IPS DF 6.9 (cell line): ENCODE measurements around the gene NEK2.
"Not testable (repeated sequence)": the region's sequence is repeated elsewhere in the genome, so short reads cannot be mapped to it uniquely, and the experiment has no call there.

Source experiments
- DNase-seq: peaks from one replicate; pipeline ENCODE4 v3.0.0-alpha.2; 2013; ENCODE audit warnings: low read depth, low spot score
- H3K27ac ChIP-seq: one replicate; pipeline ENCODE4 v1.5.1; 2013; ENCODE audit warnings: low read length, control low read depth
- H3K27me3 ChIP-seq: 2 replicates; pipeline ENCODE4 v1.6.1; 2013; ENCODE audit warnings: mild to moderate bottlenecking, low read length; ENCODE audit not compliant: control insufficient read depth, insufficient read depth
- H3K36me3 ChIP-seq: 2 replicates; pipeline ENCODE4 v1.6.1; 2013; ENCODE audit warnings: low read length; ENCODE audit not compliant: control insufficient read depth, insufficient read depth
- H3K4me1 ChIP-seq: 2 replicates; pipeline ENCODE4 v1.6.1; 2013; ENCODE audit warnings: low read length; ENCODE audit not compliant: control insufficient read depth, insufficient read depth
- H3K4me3 ChIP-seq: 2 replicates; pipeline ENCODE4 v1.5.1; 2013; ENCODE audit warnings: mild to moderate bottlenecking, low read length
- H3K9me3 ChIP-seq: 2 replicates; pipeline ENCODE4 v1.6.1; 2013; ENCODE audit warnings: low read length, inconsistent platforms; ENCODE audit not compliant: control insufficient read depth, insufficient read depth
- WGBS: extraction: QIAGEN DNeasy Blood & Tissue Kit; methylation state at CpG from one replicate; pipeline ENCODE4 v1.1.7; 2013; ENCODE audit warnings: mixed read lengths, missing lambda C conversion rate; ENCODE audit not compliant: insufficient read length, insufficient coverage; 5-methylcytosine and 5-hydroxymethylcytosine counted together

Gene NEK2

GRCh38 chr1:211640301-211640630 is 35.2 kb downstream of the NEK2 start:
- Histone ChIP-seq H3K27me3 (no peaks in the 10 kb centered on the region), H3K27ac (no peak overlapping the region), H3K4me1 (no peaks in the 10 kb centered on the region), H3K9me3 (no peaks in the 10 kb centered on the region), H3K4me3 (no peak overlapping the region), H3K36me3 (no peaks in the 10 kb centered on the region)
- no CpG with 5 or more reads among the region's 1 CpG for WGBS
- no peak for DNase-seq

- no peak for DNase-seq
- Histone ChIP-seq H3K36me3 (no peaks in the 10 kb centered on the region), H3K27ac (no peak overlapping the region), H3K4me1 (no peaks in the 10 kb centered on the region), H3K27me3 (no peaks in the 10 kb centered on the region), H3K9me3 (no peaks in the 10 kb centered on the region), H3K4me3 (no peak overlapping the region)
- no CpG with 5 or more reads among the region's 13 CpGs for WGBS
Measured at GRCh38 chr1:211639475-211640300, 35.7 kb downstream of the NEK2 start.

GRCh38 chr1:211638689-211639101 is 36.7 kb downstream of the NEK2 start:
- Histone ChIP-seq H3K4me1 (no peaks in the 10 kb centered on the region), H3K9me3 (no peaks in the 10 kb centered on the region), H3K27ac (no peak overlapping the region), H3K36me3 (no peaks in the 10 kb centered on the region), H3K4me3 (no peak overlapping the region), H3K27me3 (no peaks in the 10 kb centered on the region)
- WGBS = no CpG with 5 or more reads among the region's 5 CpGs
- DNase-seq = no peak

GRCh38 chr1:211638246-211638645 is 37.2 kb downstream of the NEK2 start:
- H3K36me3 ChIP-seq = no peaks in the 10 kb centered on the region
- H3K4me3 ChIP-seq = no peak overlapping the region
- no peaks in the 10 kb centered on the region for H3K4me1 ChIP-seq
- no peaks in the 10 kb centered on the region for H3K9me3 ChIP-seq
- no CpG with 5 or more reads among the region's 5 CpGs for WGBS
- no peak overlapping the region for H3K27ac ChIP-seq
- no peaks in the 10 kb centered on the region for H3K27me3 ChIP-seq
- DNase-seq = no peak

GRCh38 chr1:211637066-211637465 is 38.4 kb downstream of the NEK2 start:
- no peak for DNase-seq
- Histone ChIP-seq H3K27me3 (no peaks in the 10 kb centered on the region), H3K36me3 (no peaks in the 10 kb centered on the region), H3K4me1 (no peaks in the 10 kb centered on the region), H3K4me3 (no peak overlapping the region), H3K27ac (no peak overlapping the region), H3K9me3 (no peaks in the 10 kb centered on the region)
- WGBS = no CpG with 5 or more reads among the region's 3 CpGs

- H3K4me3 ChIP-seq, H3K9me3 ChIP-seq, H3K27me3 ChIP-seq, H3K27ac ChIP-seq, DNase-seq, H3K4me1 ChIP-seq, H3K36me3 ChIP-seq: not testable (repeated sequence)
- no CpG with 5 or more reads among the region's 9 CpGs for WGBS
Measured at GRCh38 chr1:211636575-211637029, 38.8 kb downstream of the NEK2 start.

- Histone ChIP-seq H3K27ac (no peak overlapping the region), H3K4me1 (no peaks in the 10 kb centered on the region), H3K4me3 (no peak overlapping the region), H3K9me3 (no peaks in the 10 kb centered on the region), H3K36me3 (no peaks in the 10 kb centered on the region), H3K27me3 (no peaks in the 10 kb centered on the region)
- DNase-seq = no peak
- WGBS = no CpG with 5 or more reads among the region's 9 CpGs
Measured at GRCh38 chr1:211635597-211636205, 39.7 kb downstream of the NEK2 start.

- no CpG with 5 or more reads among the region's 4 CpGs for WGBS
- no peaks in the 10 kb centered on the region for H3K9me3 ChIP-seq
- no peaks in the 10 kb centered on the region; the same call in 1 of the 2 replicates for H3K4me1 ChIP-seq
- no peak overlapping the region for H3K27ac ChIP-seq
- H3K27me3 ChIP-seq = no peaks in the 10 kb centered on the region
- no peak overlapping the region for H3K4me3 ChIP-seq
- DNase-seq = no peak
- no peaks in the 10 kb centered on the region for H3K36me3 ChIP-seq
Measured at GRCh38 chr1:211634931-211635330, 40.5 kb downstream of the NEK2 start.

GRCh38 chr1:211634461-211634860 is 41.0 kb downstream of the NEK2 start:
- Histone ChIP-seq H3K36me3 (no peaks in the 10 kb centered on the region), H3K27ac (no peak overlapping the region), H3K9me3 (no peaks in the 10 kb centered on the region), H3K4me1 (no peaks in the 10 kb centered on the region; the same call in 1 of the 2 replicates), H3K4me3 (no peak overlapping the region), H3K27me3 (no peaks in the 10 kb centered on the region)
- DNase-seq = no peak
- no CpG with 5 or more reads among the region's 4 CpGs for WGBS

- DNase-seq = no peak
- no peak overlapping the region for H3K4me3 ChIP-seq
- H3K27ac ChIP-seq = no peak overlapping the region
- H3K9me3 ChIP-seq = no peaks in the 10 kb centered on the region
- H3K27me3 ChIP-seq = no peaks in the 10 kb centered on the region
- no CpG with 5 or more reads among the region's 8 CpGs for WGBS
- no peaks in the 10 kb centered on the region; the same call in 1 of the 2 replicates for H3K4me1 ChIP-seq
- H3K36me3 ChIP-seq = no peaks in the 10 kb centered on the region
Measured at GRCh38 chr1:211633524-211633846, 41.9 kb downstream of the NEK2 start.
